ENCODE results near the gene UGT1A10.

DNA sequence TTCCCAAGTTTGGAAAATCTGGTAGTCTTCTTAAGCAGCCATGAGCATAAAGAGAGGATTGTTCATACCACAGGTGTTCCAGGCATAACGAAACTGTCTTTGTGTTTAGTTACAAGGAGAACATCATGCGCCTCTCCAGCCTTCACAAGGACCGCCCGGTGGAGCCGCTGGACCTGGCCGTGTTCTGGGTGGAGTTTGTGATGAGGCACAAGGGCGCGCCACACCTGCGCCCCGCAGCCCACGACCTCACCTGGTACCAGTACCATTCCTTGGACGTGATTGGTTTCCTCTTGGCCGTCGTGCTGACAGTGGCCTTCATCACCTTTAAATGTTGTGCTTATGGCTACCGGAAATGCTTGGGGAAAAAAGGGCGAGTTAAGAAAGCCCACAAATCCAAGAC is 135.9 kb downstream of the UGT1A10 start:
- no peak for TF ChIP-seq CTCF (IDR thresholded peaks at IDR 0.05)
- TF ChIP-seq POLR2AphosphoS5 (IDR thresholded peaks at IDR 0.05; ENCODE audit: insufficient read depth in 1 of 2, low read depth in 1 of 2): no peak
- TF ChIP-seq POLR2A (IDR thresholded peaks at IDR 0.05): no peak

Data from vagina (tissue), 2 donors.